ENCODE results near the gene NME1. TPM values are rescaled to one million over a fixed set of nuclear protein-coding genes. Genes with fewer than 3 reads are reported as not detected.

NME1 gene
- total and polyA plus RNA-seq, 9 of the 15 experiments (the other 6 are each of a cell fraction or from before 2014, with no cell fraction given), result 449 to 1,588 (median 604) TPM

DNA sequence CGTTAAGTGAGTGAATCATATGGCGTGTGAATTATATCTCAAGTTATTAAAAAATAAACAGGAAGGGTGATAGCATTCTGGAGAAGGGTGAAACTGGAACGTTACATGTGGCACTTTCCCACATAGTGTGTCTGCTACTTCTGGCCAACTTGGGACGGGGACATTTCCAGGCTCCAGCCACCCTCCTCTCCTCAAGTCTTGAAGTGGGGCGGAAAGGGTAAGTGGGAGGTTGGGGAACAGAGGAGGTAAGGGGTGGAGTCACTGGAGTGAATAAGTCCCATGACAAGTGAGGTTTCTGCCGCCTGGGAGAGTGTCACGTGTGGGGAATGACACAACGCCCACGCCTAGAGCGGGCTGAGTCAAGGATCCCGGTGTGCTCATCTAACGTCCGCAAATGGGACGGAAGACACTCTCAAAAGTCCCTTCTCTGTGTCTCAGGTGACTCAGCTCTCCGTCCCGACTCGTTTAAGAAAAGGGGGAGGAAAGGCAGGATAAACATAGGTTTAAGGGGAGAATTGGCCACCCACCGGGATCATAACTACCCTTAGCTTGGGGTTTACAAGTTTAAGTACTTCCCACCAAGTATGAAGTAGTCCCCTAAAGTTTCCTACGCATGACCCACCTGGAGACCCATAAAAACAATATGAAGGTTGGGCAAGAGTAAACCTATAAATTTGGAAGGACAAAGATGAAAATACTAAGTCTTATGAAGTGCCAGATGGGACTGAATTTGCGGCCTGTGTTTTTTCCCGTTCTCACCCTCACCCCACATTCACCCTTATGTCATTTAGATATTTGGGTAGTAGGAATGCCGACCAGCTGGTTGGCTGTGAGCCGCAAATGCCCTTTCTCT lies 31.5 kb upstream of the NME1 start (continued):
- TF ChIP-seq, protein P1, sequence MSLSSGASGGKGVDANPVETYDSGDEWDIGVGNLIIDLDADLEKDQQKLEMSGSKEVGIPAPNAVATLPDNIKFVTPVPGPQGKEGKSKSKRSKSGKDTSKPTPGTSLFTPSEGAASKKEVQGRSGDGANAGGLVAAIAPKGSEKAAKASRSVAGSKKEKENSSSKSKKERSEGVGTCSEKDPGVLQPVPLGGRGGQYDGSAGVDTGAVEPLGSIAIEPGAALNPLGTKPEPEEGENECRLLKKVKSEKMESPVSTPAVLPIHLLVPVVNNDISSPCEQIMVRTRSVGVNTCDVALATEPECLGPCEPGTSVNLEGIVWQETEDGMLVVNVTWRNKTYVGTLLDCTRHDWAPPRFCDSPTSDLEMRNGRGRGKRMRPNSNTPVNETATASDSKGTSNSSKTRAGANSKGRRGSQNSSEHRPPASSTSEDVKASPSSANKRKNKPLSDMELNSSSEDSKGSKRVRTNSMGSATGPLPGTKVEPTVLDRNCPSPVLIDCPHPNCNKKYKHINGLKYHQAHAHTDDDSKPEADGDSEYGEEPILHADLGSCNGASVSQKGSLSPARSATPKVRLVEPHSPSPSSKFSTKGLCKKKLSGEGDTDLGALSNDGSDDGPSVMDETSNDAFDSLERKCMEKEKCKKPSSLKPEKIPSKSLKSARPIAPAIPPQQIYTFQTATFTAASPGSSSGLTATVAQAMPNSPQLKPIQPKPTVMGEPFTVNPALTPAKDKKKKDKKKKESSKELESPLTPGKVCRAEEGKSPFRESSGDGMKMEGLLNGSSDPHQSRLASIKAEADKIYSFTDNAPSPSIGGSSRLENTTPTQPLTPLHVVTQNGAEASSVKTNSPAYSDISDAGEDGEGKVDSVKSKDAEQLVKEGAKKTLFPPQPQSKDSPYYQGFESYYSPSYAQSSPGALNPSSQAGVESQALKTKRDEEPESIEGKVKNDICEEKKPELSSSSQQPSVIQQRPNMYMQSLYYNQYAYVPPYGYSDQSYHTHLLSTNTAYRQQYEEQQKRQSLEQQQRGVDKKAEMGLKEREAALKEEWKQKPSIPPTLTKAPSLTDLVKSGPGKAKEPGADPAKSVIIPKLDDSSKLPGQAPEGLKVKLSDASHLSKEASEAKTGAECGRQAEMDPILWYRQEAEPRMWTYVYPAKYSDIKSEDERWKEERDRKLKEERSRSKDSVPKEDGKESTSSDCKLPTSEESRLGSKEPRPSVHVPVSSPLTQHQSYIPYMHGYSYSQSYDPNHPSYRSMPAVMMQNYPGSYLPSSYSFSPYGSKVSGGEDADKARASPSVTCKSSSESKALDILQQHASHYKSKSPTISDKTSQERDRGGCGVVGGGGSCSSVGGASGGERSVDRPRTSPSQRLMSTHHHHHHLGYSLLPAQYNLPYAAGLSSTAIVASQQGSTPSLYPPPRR (CRISPR knock-in tag; IDR thresholded peaks at IDR 0.05; ENCODE audit: borderline replicate concordance), result no peak
- TF ChIP-seq ZNF644 (tag; IDR thresholded peaks at IDR 0.05; ENCODE audit: low read depth) (no peak; the same call in 1 of the 2 replicates), BRCA1 (IDR thresholded peaks at IDR 0.05) (no peak), BRCA1 (CRISPR knock-in tag; IDR thresholded peaks at IDR 0.05) (no peak), SIN3B (IDR thresholded peaks at IDR 0.05; ENCODE audit: low read depth) (0 out of 2 replicates have a peak, but pooled peaks have one; percentile 21), RCOR1 (IDR thresholded peaks at IDR 0.05; ENCODE audit: borderline replicate concordance in 1 of 2, low read depth in 2 of 2, low read length in 2 of 2) (peak in 1 of 2 experiments; percentile 93; a peak in 2 of 4 replicates), PRPF4 (IDR thresholded peaks at IDR 0.05; ENCODE audit: insufficient read depth, low read depth, low read length, poor library complexity, severe bottlenecking) (no peak), MTA3 (IDR thresholded peaks at IDR 0.05; ENCODE audit: borderline replicate concordance) (peak; percentile 93), SRF (CRISPR knock-in tag; IDR thresholded peaks at IDR 0.05) (peak in 1 of 2 experiments; percentile 26; a peak in 1 of 4 replicates), KAT7 (CRISPR knock-in tag; IDR thresholded peaks at IDR 0.05; ENCODE audit: borderline replicate concordance) (no peak; the same call in 1 of the 2 replicates), RFX1 (IDR thresholded peaks at IDR 0.05) (no peak), BHLHE40 (IDR thresholded peaks at IDR 0.05; ENCODE audit: low read length) (peak; percentile 99)
- TF ChIP-seq, protein P2, sequence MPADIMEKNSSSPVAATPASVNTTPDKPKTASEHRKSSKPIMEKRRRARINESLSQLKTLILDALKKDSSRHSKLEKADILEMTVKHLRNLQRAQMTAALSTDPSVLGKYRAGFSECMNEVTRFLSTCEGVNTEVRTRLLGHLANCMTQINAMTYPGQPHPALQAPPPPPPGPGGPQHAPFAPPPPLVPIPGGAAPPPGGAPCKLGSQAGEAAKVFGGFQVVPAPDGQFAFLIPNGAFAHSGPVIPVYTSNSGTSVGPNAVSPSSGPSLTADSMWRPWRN (IDR thresholded peaks at IDR 0.05; ENCODE audit: low read depth), result peak; percentile 65
- TF ChIP-seq, protein P3, sequence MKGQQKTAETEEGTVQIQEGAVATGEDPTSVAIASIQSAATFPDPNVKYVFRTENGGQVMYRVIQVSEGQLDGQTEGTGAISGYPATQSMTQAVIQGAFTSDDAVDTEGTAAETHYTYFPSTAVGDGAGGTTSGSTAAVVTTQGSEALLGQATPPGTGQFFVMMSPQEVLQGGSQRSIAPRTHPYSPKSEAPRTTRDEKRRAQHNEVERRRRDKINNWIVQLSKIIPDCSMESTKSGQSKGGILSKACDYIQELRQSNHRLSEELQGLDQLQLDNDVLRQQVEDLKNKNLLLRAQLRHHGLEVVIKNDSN (CRISPR knock-in tag; IDR thresholded peaks at IDR 0.05), result peak; percentile 100
- TF ChIP-seq, protein P4, sequence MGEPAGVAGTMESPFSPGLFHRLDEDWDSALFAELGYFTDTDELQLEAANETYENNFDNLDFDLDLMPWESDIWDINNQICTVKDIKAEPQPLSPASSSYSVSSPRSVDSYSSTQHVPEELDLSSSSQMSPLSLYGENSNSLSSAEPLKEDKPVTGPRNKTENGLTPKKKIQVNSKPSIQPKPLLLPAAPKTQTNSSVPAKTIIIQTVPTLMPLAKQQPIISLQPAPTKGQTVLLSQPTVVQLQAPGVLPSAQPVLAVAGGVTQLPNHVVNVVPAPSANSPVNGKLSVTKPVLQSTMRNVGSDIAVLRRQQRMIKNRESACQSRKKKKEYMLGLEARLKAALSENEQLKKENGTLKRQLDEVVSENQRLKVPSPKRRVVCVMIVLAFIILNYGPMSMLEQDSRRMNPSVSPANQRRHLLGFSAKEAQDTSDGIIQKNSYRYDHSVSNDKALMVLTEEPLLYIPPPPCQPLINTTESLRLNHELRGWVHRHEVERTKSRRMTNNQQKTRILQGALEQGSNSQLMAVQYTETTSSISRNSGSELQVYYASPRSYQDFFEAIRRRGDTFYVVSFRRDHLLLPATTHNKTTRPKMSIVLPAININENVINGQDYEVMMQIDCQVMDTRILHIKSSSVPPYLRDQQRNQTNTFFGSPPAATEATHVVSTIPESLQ (CRISPR knock-in tag; IDR thresholded peaks at IDR 0.05), result no peak
- TF ChIP-seq, protein P5, sequence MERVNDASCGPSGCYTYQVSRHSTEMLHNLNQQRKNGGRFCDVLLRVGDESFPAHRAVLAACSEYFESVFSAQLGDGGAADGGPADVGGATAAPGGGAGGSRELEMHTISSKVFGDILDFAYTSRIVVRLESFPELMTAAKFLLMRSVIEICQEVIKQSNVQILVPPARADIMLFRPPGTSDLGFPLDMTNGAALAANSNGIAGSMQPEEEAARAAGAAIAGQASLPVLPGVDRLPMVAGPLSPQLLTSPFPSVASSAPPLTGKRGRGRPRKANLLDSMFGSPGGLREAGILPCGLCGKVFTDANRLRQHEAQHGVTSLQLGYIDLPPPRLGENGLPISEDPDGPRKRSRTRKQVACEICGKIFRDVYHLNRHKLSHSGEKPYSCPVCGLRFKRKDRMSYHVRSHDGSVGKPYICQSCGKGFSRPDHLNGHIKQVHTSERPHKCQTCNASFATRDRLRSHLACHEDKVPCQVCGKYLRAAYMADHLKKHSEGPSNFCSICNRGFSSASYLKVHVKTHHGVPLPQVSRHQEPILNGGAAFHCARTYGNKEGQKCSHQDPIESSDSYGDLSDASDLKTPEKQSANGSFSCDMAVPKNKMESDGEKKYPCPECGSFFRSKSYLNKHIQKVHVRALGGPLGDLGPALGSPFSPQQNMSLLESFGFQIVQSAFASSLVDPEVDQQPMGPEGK (CRISPR knock-in tag; IDR thresholded peaks at IDR 0.05; ENCODE audit: borderline replicate concordance), result no peak

Measured in K562 (cell line).